K562 (cell line): ENCODE results near the gene ASPDH. TPM values are rescaled to one million over a fixed set of nuclear protein-coding genes. Genes with fewer than 3 reads are reported as not detected.

Experiments used
- CLOCK ChIP-seq: fragments of 250-450 bp; sonication (Bioruptor Pico); IDR thresholded peaks from 2 replicates; pipeline ENCODE4 v1.4.0; 2020; ENCODE audit warnings: mild to moderate bottlenecking, moderate library complexity, borderline replicate concordance
- EGR1 ChIP-seq: fragments of 450-650 bp; conservative IDR thresholded peaks from 2 replicates; pipeline ENCODE4 v1.6.1; 2017; ENCODE audit warnings: mild to moderate bottlenecking
- EZH2 ChIP-seq: IDR thresholded peaks from 2 replicates; pipeline ENCODE4 v1.6.1; 2012; ENCODE audit warnings: low read depth, mild to moderate bottlenecking, inconsistent platforms, low read length, borderline replicate concordance
- FOXK1 ChIP-seq: sonication (generic); formaldehyde crosslinking; IDR thresholded peaks from 2 replicates; pipeline ENCODE4 v1.8.0; 2022; ENCODE audit warnings: missing genetic modification reagents, mild to moderate bottlenecking, borderline replicate concordance
- FUS ChIP-seq: fragments of 200-400 bp; formaldehyde crosslinking; optimal IDR thresholded peaks from 2 replicates; pipeline ENCODE3; 2017; ENCODE audit warnings: low read depth, low read length
- HMGN3 ChIP-seq: IDR thresholded peaks from 2 replicates; pipeline ENCODE4 v1.6.1; 2011; ENCODE audit warnings: borderline replicate concordance, low read depth, mild to moderate bottlenecking, mixed read lengths, low read length; ENCODE audit not compliant: insufficient read length; ENCODE audit errors: extremely low read depth
- KLF16 ChIP-seq: IDR thresholded peaks from 2 replicates; pipeline ENCODE4 v1.6.1; 2016; ENCODE audit warnings: antibody characterized with exemption
- NFYB ChIP-seq: IDR thresholded peaks from 2 replicates; pipeline ENCODE4 v1.6.1; 2011; ENCODE audit warnings: mild to moderate bottlenecking, moderate library complexity; ENCODE audit not compliant: insufficient read length; ENCODE audit errors: extremely low read depth
- NR3C1 ChIP-seq: sonication (generic); formaldehyde crosslinking; IDR thresholded peaks from 2 replicates; pipeline ENCODE4 v1.8.1; 2022; ENCODE audit warnings: missing genetic modification reagents
- SIX5 ChIP-seq, 2 experiments: IDR thresholded peaks; 2 replicates each; pipeline ENCODE4 v1.6.1; 2011; ENCODE audit warnings: low read length in 2 of 2, borderline replicate concordance in 1 of 2, low read depth in 1 of 2, mild to moderate bottlenecking in 1 of 2, moderate library complexity in 1 of 2; ENCODE audit not compliant: insufficient read depth in 1 of 2
- SMARCE1 ChIP-seq: fragments of 450-650 bp; IDR thresholded peaks from 2 replicates; pipeline ENCODE4 v1.7.1; 2016; ENCODE audit warnings: mild to moderate bottlenecking
- SRSF1 ChIP-seq: fragments of 200-400 bp; formaldehyde crosslinking; IDR thresholded peaks from 2 replicates; pipeline ENCODE4 v1.6.1; 2017; ENCODE audit warnings: mild to moderate bottlenecking, low read depth, low read length, moderate library complexity
- ZNF217 ChIP-seq: sonication (generic); formaldehyde crosslinking; IDR thresholded peaks from 2 replicates; pipeline ENCODE4 v1.8.0; 2022; ENCODE audit warnings: mild to moderate bottlenecking, missing genetic modification reagents
- ZNF407 ChIP-seq: fragments of 450-650 bp; IDR thresholded peaks from 2 replicates; pipeline ENCODE4 v1.6.1; 2016; ENCODE audit warnings: low read depth
- ZNF717 ChIP-seq: fragments of 250-450 bp; sonication (Bioruptor Pico); IDR thresholded peaks from 2 replicates; pipeline ENCODE4 v1.5.0; 2021
- ZNF830 ChIP-seq: fragments of 250-450 bp; sonication (Bioruptor Pico); IDR thresholded peaks from 2 replicates; pipeline ENCODE4 v1.5.0; 2021; ENCODE audit warnings: mild to moderate bottlenecking
- ZSCAN32 ChIP-seq: fragments of 450-650 bp; formaldehyde crosslinking; IDR thresholded peaks from 2 replicates; pipeline ENCODE4 v1.4.0; 2020; ENCODE audit warnings: mild to moderate bottlenecking, moderate library complexity
- polyA plus RNA-seq, 8 experiments: library from polyadenylated mRNA; depleted of rRNA in 4 of 8; stranded (reverse) in 5 of 8; unstranded in 3 of 8; fragments of >200 nt; fragmentation: Nextera tagmentation in 2 of 8; fragmentation: Illumina TruSeq in 1 of 8; extraction: Ambion mirVana in 2 of 8; extraction: Trizol in 1 of 8; gene quantifications; 2 replicates each; pipeline versions ENCODE4 v1.2.1 to v1.2.3, GENCODE V29; 2011 to 2014; ENCODE audit warnings: inconsistent platforms in 1 of 8, missing spikeins in 1 of 8
- total RNA-seq, 7 experiments: library from RNA; depleted of rRNA in 6 of 7; stranded (reverse); fragments of >200 nt in 6 of 7; fragmentation: Illumina TruSeq in 2 of 7; extraction: Trizol in 2 of 7; gene quantifications; 2 replicates each; pipeline versions ENCODE4 v1.2.1 to v1.2.3, GENCODE V29; 2011 to 2021; ENCODE audit warnings: low replicate concordance in 1 of 7

Gene ASPDH
- total and polyA plus RNA-seq, 9 of the 15 experiments (the other 6 are each of a cell fraction or from before 2014, with no cell fraction given), result not detected

GRCh38 chr19:50556282-50557008 is 42.7 kb upstream of the ASPDH start (continued):
- TF ChIP-seq ZNF407, result peak; percentile 71
- TF ChIP-seq NFYB, result no peak
- no peak for TF ChIP-seq SIX5 (IDR thresholded peaks at IDR 0.05; ENCODE audit: borderline replicate concordance in 1 of 2, insufficient read depth in 1 of 2, low read depth in 1 of 2, low read length in 2 of 2)
- TF ChIP-seq NR3C1, result no peak
- peak; percentile 70; the same call in 1 of the 2 replicates for TF ChIP-seq EGR1
- TF ChIP-seq CLOCK (CRISPR knock-in tag), result no peak
- TF ChIP-seq ZSCAN32, result no peak
- peak; percentile 72; the same call in 1 of the 2 replicates for TF ChIP-seq SMARCE1
- no peak for TF ChIP-seq EZH2
- TF ChIP-seq ZNF717 (CRISPR knock-in tag), result no peak
- no peak for TF ChIP-seq FOXK1 (CRISPR knock-in tag)
- TF ChIP-seq HMGN3, result no peak
- TF ChIP-seq FUS, result no peak
- TF ChIP-seq SRSF1, result no peak
- no peak for TF ChIP-seq ZNF217 (CRISPR knock-in tag)
- peak; percentile 31; the same call in 1 of the 2 replicates for TF ChIP-seq KLF16
- no peak for TF ChIP-seq ZNF830 (CRISPR knock-in tag)
